A549 (cell line): Measurements from ENCODE around the gene PDE4D. TPM values are rescaled to one million over a fixed set of nuclear protein-coding genes. Genes with fewer than 3 reads are reported as not detected.

ENCODE experiments used
- ATAC-seq, 2 experiments: fragments of 200-7000 bp in 1 of 2; fragments of >200 bp in 1 of 2; cut with Nextera tagmentation in 1 of 2; cut with Tn5 transposase in 1 of 2; 3 replicates each; pipeline versions ENCODE4 v1.8.0 to v1.9.1; 2018 to 2020; ENCODE audit warnings: mild to moderate bottlenecking in 1 of 2, moderate library complexity in 1 of 2
- CTCF ChIA-PET: fragments of 300-600 bp; sonication (Branson Sonifier 250); formaldehyde crosslinking; extraction: SDS; loops from one replicate; lab custom pipeline; 2021; ENCODE audit warnings: antibody characterized with exemption, inconsistent platforms; lab: Yijun Ruan, JAX
- POLR2A ChIA-PET: fragments of 350-600 bp; formaldehyde crosslinking; extraction: SDS; loops from one replicate; lab custom pipeline; 2021; ENCODE audit warnings: antibody characterized with exemption, inconsistent platforms; lab: Yijun Ruan, JAX
- DNase-seq, 2 experiments: peaks; one replicate each; pipeline versions ENCODE4 v3.0.0 to v3.0.0-alpha.2; 2011 to 2016; ENCODE audit warnings: low read depth in 1 of 2, low spot score in 1 of 2
- FAIRE-seq: peaks from 2 replicates; lab custom pipeline; 2011; peaks lifted over from hg19 to GRCh38; lab: Jason Lieb, UNC
- H3K27ac ChIP-seq, 2 experiments: fragments of >200 bp; sonication (Bioruptor Twin); formaldehyde crosslinking; 3 replicates each; pipeline ENCODE4 v1.5.1; 2016 to 2017
- H3K4me1 ChIP-seq: fragments of >200 bp; sonication (Bioruptor Twin); formaldehyde crosslinking; 3 replicates; pipeline ENCODE4 v1.6.1; 2016
- H3K4me2 ChIP-seq: fragments of >200 bp; sonication (Bioruptor Twin); formaldehyde crosslinking; 3 replicates; pipeline ENCODE4 v1.6.1; 2016
- H3K4me3 ChIP-seq: fragments of >200 bp; sonication (Bioruptor Twin); formaldehyde crosslinking; 3 replicates; pipeline ENCODE4 v1.5.1; 2016
- H3K9me3 ChIP-seq: fragments of >200 bp; sonication (Bioruptor Twin); formaldehyde crosslinking; 3 replicates; pipeline ENCODE4 v1.6.1; 2016
- CBX2 ChIP-seq: fragments of 200-600 bp; sonication (generic); IDR thresholded peaks from 2 replicates; pipeline ENCODE4 v1.6.1; 2016; ENCODE audit warnings: low read depth, mild to moderate bottlenecking, borderline replicate concordance
- CBX8 ChIP-seq: fragments of 200-600 bp; sonication (generic); IDR thresholded peaks from 2 replicates; pipeline ENCODE4 v1.6.1; 2016
- CEBPB ChIP-seq, 2 experiments: fragments of >200 bp in 1 of 2; sonication (Bioruptor Twin) in 1 of 2; formaldehyde crosslinking in 1 of 2; IDR thresholded peaks; 2 replicates each; pipeline ENCODE4 v1.6.1; 2012 to 2016
- CHD2 ChIP-seq: fragments of 150-350 bp; IDR thresholded peaks from 2 replicates; pipeline ENCODE4 v1.6.1; 2014; ENCODE audit warnings: low read length; ENCODE audit not compliant: partially characterized antibody
- CHD4 ChIP-seq: fragments of 200-600 bp; sonication (generic); IDR thresholded peaks from 2 replicates; pipeline ENCODE4 v1.6.1; 2016; ENCODE audit warnings: antibody characterized with exemption, mild to moderate bottlenecking, borderline replicate concordance
- EHMT2 ChIP-seq: fragments of 200-600 bp; sonication (generic); IDR thresholded peaks from 2 replicates; pipeline ENCODE4 v1.6.1; 2016; ENCODE audit warnings: antibody characterized with exemption, low read depth, mild to moderate bottlenecking, moderate library complexity
- ELK1 ChIP-seq: fragments of 150-350 bp; IDR thresholded peaks from 2 replicates; pipeline ENCODE4 v1.6.1; 2014; ENCODE audit warnings: low read depth, mild to moderate bottlenecking, low read length
- EP300 ChIP-seq, 2 experiments: fragments of >200 bp; sonication (Bioruptor Twin); formaldehyde crosslinking; IDR thresholded peaks; 2 replicates in 1 of 2; 3 replicates in 1 of 2; pipeline ENCODE4 v1.6.1; 2016 to 2017
- GATA3 ChIP-seq: IDR thresholded peaks from 2 replicates; pipeline ENCODE4 v1.6.1; 2012; ENCODE audit warnings: borderline replicate concordance
- HES2 ChIP-seq: fragments of >200 bp; sonication (Bioruptor Twin); formaldehyde crosslinking; IDR thresholded peaks from 2 replicates; pipeline ENCODE4 v1.6.1; 2016
- HEYL ChIP-seq: fragments of 250-450 bp; sonication (Bioruptor Pico); IDR thresholded peaks from 2 replicates; pipeline ENCODE4 v1.8.0; 2021; ENCODE audit warnings: mild to moderate bottlenecking, moderate library complexity
- HMGXB4 ChIP-seq: fragments of 250-450 bp; sonication (Bioruptor Pico); IDR thresholded peaks from 2 replicates; pipeline ENCODE4 v1.5.0; 2021; ENCODE audit warnings: mild to moderate bottlenecking, moderate library complexity, borderline replicate concordance
- HOXB5 ChIP-seq: fragments of 250-450 bp; sonication (Bioruptor Pico); IDR thresholded peaks from 2 replicates; pipeline ENCODE4 v1.5.0; 2020; ENCODE audit warnings: mild to moderate bottlenecking, moderate library complexity
- JUN ChIP-seq, 2 experiments: fragments of >200 bp; sonication (Bioruptor Twin); formaldehyde crosslinking; IDR thresholded peaks; 2 replicates in 1 of 2; 3 replicates in 1 of 2; pipeline ENCODE4 v1.6.1; 2016 to 2017
- JUNB ChIP-seq: fragments of >200 bp; sonication (Bioruptor Twin); formaldehyde crosslinking; IDR thresholded peaks from 2 replicates; pipeline ENCODE4 v1.6.1; 2016
- KDM1A ChIP-seq: fragments of 200-600 bp; sonication (generic); IDR thresholded peaks from 2 replicates; pipeline ENCODE4 v1.6.1; 2016; ENCODE audit warnings: low read depth, mild to moderate bottlenecking
- KDM5A ChIP-seq: fragments of 200-600 bp; sonication (generic); IDR thresholded peaks from 2 replicates; pipeline ENCODE4 v1.6.1; 2016; ENCODE audit warnings: antibody characterized with exemption, mild to moderate bottlenecking
- MYC ChIP-seq: IDR thresholded peaks from 2 replicates; pipeline ENCODE4 v1.6.1; 2012; ENCODE audit warnings: mild to moderate bottlenecking, inconsistent platforms, low read length, improper control_type of control experiment, borderline replicate concordance
- NFE2L2 ChIP-seq: fragments of 150-350 bp; conservative IDR thresholded peaks from 2 replicates; pipeline ENCODE4 v1.6.1; 2014; ENCODE audit warnings: low read length
- PBX3 ChIP-seq: IDR thresholded peaks from 2 replicates; pipeline ENCODE4 v1.6.1; 2012
- PHF8 ChIP-seq: fragments of 200-600 bp; sonication (generic); IDR thresholded peaks from 2 replicates; pipeline ENCODE4 v1.6.1; 2016; ENCODE audit warnings: low read depth, mild to moderate bottlenecking, antibody characterized with exemption, moderate library complexity, borderline replicate concordance
- RAD21 ChIP-seq, 2 experiments: fragments of >200 bp in 1 of 2; sonication (Bioruptor Twin) in 1 of 2; formaldehyde crosslinking in 1 of 2; IDR thresholded peaks in 1 of 2; conservative IDR thresholded peaks in 1 of 2; 2 replicates in 1 of 2; 3 replicates in 1 of 2; pipeline ENCODE4 v1.6.1; 2012 to 2018; ENCODE audit warnings: inconsistent platforms in 1 of 2
- REST ChIP-seq: fragments of 200-600 bp; sonication (generic); IDR thresholded peaks from 2 replicates; pipeline ENCODE4 v1.6.1; 2016; ENCODE audit warnings: antibody characterized with exemption, mild to moderate bottlenecking, moderate library complexity
- SMC3 ChIP-seq: fragments of >200 bp; sonication (Bioruptor Twin); formaldehyde crosslinking; IDR thresholded peaks from 3 replicates; pipeline ENCODE4 v1.6.1; 2018; ENCODE audit warnings: inconsistent platforms
- SREBF2 ChIP-seq: fragments of 450-650 bp; IDR thresholded peaks from 2 replicates; pipeline ENCODE4 v1.6.1; 2014; ENCODE audit warnings: mild to moderate bottlenecking, moderate library complexity
- TP53 ChIP-seq: fragments of 250-450 bp; sonication (Bioruptor Pico); IDR thresholded peaks from 2 replicates; pipeline ENCODE4 v1.5.0; 2021; ENCODE audit warnings: mild to moderate bottlenecking, moderate library complexity
- USF2 ChIP-seq: fragments of 450-650 bp; IDR thresholded peaks from 2 replicates; pipeline ENCODE4 v1.6.1; 2014; ENCODE audit warnings: antibody characterized with exemption
- ZC3H11A ChIP-seq: fragments of 450-650 bp; IDR thresholded peaks from 2 replicates; pipeline ENCODE4 v1.6.1; 2014; ENCODE audit warnings: antibody characterized with exemption, mild to moderate bottlenecking
- ZSCAN20 ChIP-seq: fragments of 250-450 bp; sonication (Bioruptor Pico); IDR thresholded peaks from 2 replicates; pipeline ENCODE4 v1.8.0; 2022; ENCODE audit warnings: mild to moderate bottlenecking, moderate library complexity
- WGBS: methylation state at CpG from one replicate; pipeline ENCODE4 v1.1.6; 2017; ENCODE audit errors: missing lambda C conversion rate; 5-methylcytosine and 5-hydroxymethylcytosine counted together
- polyA plus RNA-seq, 4 experiments: library from polyadenylated mRNA; depleted of rRNA in 3 of 4; stranded (reverse); fragments of >200 nt; fragmentation: RNase III in 1 of 4; extraction: RNeasy Plus Mini Kit Qiagen cat#74134 plus additional on column Dnase treatment in 1 of 4; gene quantifications; 2 replicates in 3 of 4; 3 replicates in 1 of 4; pipeline ENCODE4 v1.2.3, GENCODE V29; 2011 to 2017

The PDE4D gene
- polyA plus RNA-seq, 2 of the 4 experiments (the other 2 are of a cell fraction) = 74.0 to 213 TPM

- no peak for TF ChIP-seq PHF8
These were observed 827.0 kb downstream of the PDE4D start (continued) for GRCh38 chr5:59066367-59067163.

GRCh38 chr5:59065554-59065953 lies 828.0 kb downstream of the PDE4D start:
- CTCF ChIA-PET = interaction anchor here (2.6 kb wide), 1 partner anchor 109 kb away, joined by 10 read pairs; no protein-coding TSS in a partner anchor
- TF ChIP-seq TP53 (CRISPR knock-in tag) = no peak
- TF ChIP-seq REST = no peak
- TF ChIP-seq PBX3 = no peak
- peak; percentile 8; the same call in 1 of the 2 replicates for TF ChIP-seq HOXB5 (CRISPR knock-in tag)
- no peak for TF ChIP-seq HMGXB4 (CRISPR knock-in tag)
- no peak for TF ChIP-seq RAD21 (conservative IDR thresholded peaks at IDR 0.05 in 1 of 2, IDR thresholded peaks at IDR 0.05 in 1 of 2)
- TF ChIP-seq CHD2 = no peak
- TF ChIP-seq JUN (IDR thresholded peaks at IDR 0.05) = no peak; a peak in 1 of 5 replicates
- no peak for TF ChIP-seq HEYL (CRISPR knock-in tag)
- TF ChIP-seq PHF8 = no peak
- TF ChIP-seq ZSCAN20 (CRISPR knock-in tag) = no peak
- no peak for TF ChIP-seq ELK1
- TF ChIP-seq CBX2 = no peak
- TF ChIP-seq USF2 = no peak
- TF ChIP-seq CBX8 = no peak
- no peak for TF ChIP-seq HES2
- no peak for TF ChIP-seq MYC
- TF ChIP-seq EHMT2 = no peak
- peak in 1 of 2 experiments; percentile 36; a peak in 1 of 5 replicates for TF ChIP-seq EP300 (IDR thresholded peaks at IDR 0.05)
- TF ChIP-seq JUNB = peak; percentile 80
- TF ChIP-seq ZC3H11A = no peak
- TF ChIP-seq NFE2L2 = no peak
- no peak for TF ChIP-seq SREBF2
- TF ChIP-seq KDM1A = no peak
- TF ChIP-seq GATA3 = peak; percentile 82; the same call in 1 of the 2 replicates
- peak in 1 of 2 experiments; percentile 82; a peak in 3 of 4 replicates for TF ChIP-seq CEBPB (IDR thresholded peaks at IDR 0.05)
- no peak for TF ChIP-seq SMC3
- no peak for TF ChIP-seq CHD4
- TF ChIP-seq KDM5A = no peak

More at GRCh38 chr5:59065554-59065953, 828.0 kb downstream of the PDE4D start:
- H3K27ac ChIP-seq = peak overlapping the region; percentile 95 to 98
- no peak overlapping the region for H3K4me3 ChIP-seq
- peaks cover 99% of the 10 kb centered on the region for H3K4me1 ChIP-seq
- H3K4me2 ChIP-seq = peak overlapping the region; percentile 74
- no peaks in the 10 kb centered on the region for H3K9me3 ChIP-seq
- no peak for ATAC-seq
- peak in 1 of 2 experiments; percentile 75 for DNase-seq
- 0% methylated on average over 1 of the region's 1 CpG for WGBS
- FAIRE-seq = peak; percentile 84
- POLR2A ChIA-PET = interaction anchor here (1.7 kb wide), 1 partner anchor 62 kb away, joined by 9 read pairs; no protein-coding TSS in a partner anchor
